ENCODE results near the gene MMP20. TPM values are rescaled to one million over a fixed set of nuclear protein-coding genes. Genes with fewer than 3 reads are reported as not detected.

The MMP20 gene
- total and polyA plus RNA-seq, 2 donors (not counting 1 experiment from before 2014, with no cell fraction given), result not detected

GRCh38 chr11:102637731-102638130 is 12.6 kb upstream of the MMP20 start:
- ATAC-seq (ENCODE audit: low read depth), result no peak
- intact Hi-C loops (cut with micrococcal nuclease), result no loop called here
- TF ChIP-seq CTCF (IDR thresholded peaks at IDR 0.05) (no peak), EZH2 (IDR thresholded peaks at IDR 0.05; ENCODE audit: borderline replicate concordance, insufficient read depth, low read depth, low read length, poor library complexity, severe bottlenecking) (no peak)

GRCh38 chr11:102633385-102634026 is 8.4 kb upstream of the MMP20 start:
- ChIA-PET CTCF (no interaction called here), POLR2A (no interaction called here)
- Histone ChIP-seq H3K79me2 (ENCODE audit: control insufficient read depth, insufficient read depth, low read length) (no peaks in the 10 kb centered on the region), H3K27ac (ENCODE audit: low read length in 2 of 2) (no peak overlapping the region), H4K20me1 (ENCODE audit: control insufficient read depth, insufficient read depth, low read length, poor library complexity, severe bottlenecking) (no peaks in the 10 kb centered on the region), H3K27me3 (replicated peaks in 1 of 4; ENCODE audit: control extremely low read depth in 1 of 4, control insufficient read depth in 3 of 4, insufficient read depth in 4 of 4, low read length in 3 of 4) (no peaks in the 10 kb centered on the region), H3K9me3 (ENCODE audit: control extremely low read depth in 1 of 3, control insufficient read depth in 2 of 3, insufficient read depth in 1 of 3, low read length in 2 of 3) (no peaks in the 10 kb centered on the region), H3K9ac (ENCODE audit: low read length) (no peak overlapping the region), H3K36me3 (replicated peaks in 1 of 2; ENCODE audit: control extremely low read depth in 1 of 2, control insufficient read depth in 1 of 2, extremely low read depth in 1 of 2, insufficient read depth in 2 of 2, low read length in 1 of 2) (no peaks in the 10 kb centered on the region), H3K4me1 (ENCODE audit: control insufficient read depth in 2 of 2, insufficient read depth in 2 of 2, low read length in 2 of 2) (no peaks in the 10 kb centered on the region), H2AFZ (ENCODE audit: insufficient read depth, low read depth, low read length, poor library complexity, severe bottlenecking) (no peak overlapping the region), H3K4me2 (replicated peaks; ENCODE audit: low read depth, low read length, poor library complexity, severe bottlenecking) (no peak overlapping the region), H3K4me3 (ENCODE audit: control extremely low read depth in 1 of 5, extremely low read depth in 1 of 5, insufficient read depth in 1 of 5, low read depth in 2 of 5, low read length in 4 of 5) (no peak overlapping the region)
- no peaks in the 10 kb centered on the region for H3K4me1 Mint-ChIP-seq
- no peak for DNase-seq
- peaks cover 16% of the 10 kb centered on the region for H3K27me3 Mint-ChIP-seq
- no peak for ATAC-seq (ENCODE audit: low read depth)
- intact Hi-C loops (cut with micrococcal nuclease), result no loop called here
- no peaks in the 10 kb centered on the region for H3K9me3 Mint-ChIP-seq (ENCODE audit: insufficient read depth)
- whole genome bisulfite sequencing (ENCODE audit: insufficient coverage), result 81% methylated on average over 4 of the region's 6 CpGs
- no peak for TF ChIP-seq CTCF (IDR thresholded peaks at IDR 0.05)
- no peak for TF ChIP-seq EZH2 (IDR thresholded peaks at IDR 0.05; ENCODE audit: borderline replicate concordance, insufficient read depth, low read depth, low read length, poor library complexity, severe bottlenecking)
- no peak overlapping the region for H3K27ac Mint-ChIP-seq
- no peak overlapping the region for H3K4me3 Mint-ChIP-seq

More at GRCh38 chr11:102637731-102638130, 12.6 kb upstream of the MMP20 start:
- no peak overlapping the region for H3K4me2 ChIP-seq (replicated peaks; ENCODE audit: low read depth, low read length, poor library complexity, severe bottlenecking)
- H3K27me3 ChIP-seq (replicated peaks in 1 of 4; ENCODE audit: control extremely low read depth in 1 of 4, control insufficient read depth in 3 of 4, insufficient read depth in 4 of 4, low read length in 3 of 4), result no peaks in the 10 kb centered on the region
- CTCF ChIA-PET, result no interaction called here
- H3K27ac Mint-ChIP-seq, result no peak overlapping the region
- H3K36me3 ChIP-seq (replicated peaks in 1 of 2; ENCODE audit: control extremely low read depth in 1 of 2, control insufficient read depth in 1 of 2, extremely low read depth in 1 of 2, insufficient read depth in 2 of 2, low read length in 1 of 2), result no peaks in the 10 kb centered on the region
- no peaks in the 10 kb centered on the region for H3K9me3 ChIP-seq (ENCODE audit: control extremely low read depth in 1 of 3, control insufficient read depth in 2 of 3, insufficient read depth in 1 of 3, low read length in 2 of 3)
- no peak overlapping the region for H3K4me3 ChIP-seq (ENCODE audit: control extremely low read depth in 1 of 5, extremely low read depth in 1 of 5, insufficient read depth in 1 of 5, low read depth in 2 of 5, low read length in 4 of 5)
- H3K4me3 Mint-ChIP-seq, result no peak overlapping the region
- no peaks in the 10 kb centered on the region for H4K20me1 ChIP-seq (ENCODE audit: control insufficient read depth, insufficient read depth, low read length, poor library complexity, severe bottlenecking)
- POLR2A ChIA-PET, result no interaction called here
- no peak for DNase-seq
- H3K9ac ChIP-seq (ENCODE audit: low read length), result no peak overlapping the region
- no peaks in the 10 kb centered on the region for H3K9me3 Mint-ChIP-seq (ENCODE audit: insufficient read depth)
- H3K79me2 ChIP-seq (ENCODE audit: control insufficient read depth, insufficient read depth, low read length), result no peaks in the 10 kb centered on the region
- no peaks in the 10 kb centered on the region for H3K4me1 ChIP-seq (ENCODE audit: control insufficient read depth in 2 of 2, insufficient read depth in 2 of 2, low read length in 2 of 2)
- no peak overlapping the region for H2AFZ ChIP-seq (ENCODE audit: insufficient read depth, low read depth, low read length, poor library complexity, severe bottlenecking)
- WGBS (ENCODE audit: insufficient coverage), result 91% methylated on average over 3 of the region's 5 CpGs
- H3K27ac ChIP-seq (ENCODE audit: low read length in 2 of 2), result no peak overlapping the region
- peaks cover 16% of the 10 kb centered on the region for H3K27me3 Mint-ChIP-seq
- H3K4me1 Mint-ChIP-seq, result no peaks in the 10 kb centered on the region
